Gastrocnemius medialis (tissue), 4 donors: ENCODE data around the gene ADGRL3. TPM values are rescaled to one million over a fixed set of nuclear protein-coding genes. Genes with fewer than 3 reads are reported as not detected.
"Not testable (repeated sequence)": the region's sequence is repeated elsewhere in the genome, so short reads cannot be mapped to it uniquely, and the experiment has no call there.

ENCODE experiments used
- ATAC-seq, 2 donors: fragments of 150-250 bp; one replicate each; pipeline ENCODE4 v1.9.1; 2016
- DNase-seq, 2 donors: peaks; one replicate each; pipeline ENCODE4 v3.0.0-alpha.2; 2019
- H3K27ac ChIP-seq, 4 donors: fragments of 200-600 bp; sonication (generic); 1 replicate in 1 of 4; 2 replicates in 3 of 4; pipeline ENCODE4 v1.5.1; 2016 to 2018; ENCODE audit warnings: mild to moderate bottlenecking in 2 of 4, moderate library complexity in 1 of 4
- H3K27me3 ChIP-seq, 3 donors: fragments of 200-600 bp; sonication (generic) in 2 of 3; 1 replicate in 1 of 3; 2 replicates in 2 of 3; pipeline versions ENCODE4 v1.5.1 to v1.6.0; 2016 to 2019; ENCODE audit warnings: mild to moderate bottlenecking in 1 of 3, moderate library complexity in 1 of 3
- H3K36me3 ChIP-seq, 2 donors: fragments of 200-600 bp; sonication (generic) in 1 of 2; one replicate each; pipeline ENCODE4 v1.5.1; 2017 to 2018
- H3K4me1 ChIP-seq, 2 donors: fragments of 200-600 bp; sonication (generic) in 1 of 2; one replicate each; pipeline ENCODE4 v1.5.1; 2016 to 2017; ENCODE audit warnings: mild to moderate bottlenecking in 2 of 2
- H3K4me3 ChIP-seq, 4 donors: fragments of 200-600 bp; sonication (generic) in 3 of 4; 1 replicate in 1 of 4; 2 replicates in 3 of 4; pipeline ENCODE4 v1.5.1; 2016 to 2019; ENCODE audit warnings: mild to moderate bottlenecking in 2 of 4
- H3K9me3 ChIP-seq, 3 donors: fragments of 200-600 bp; sonication (generic) in 2 of 3; 1 replicate in 1 of 3; 2 replicates in 2 of 3; pipeline ENCODE4 v1.5.1; 2016 to 2019
- POLR2A ChIP-seq, 2 donors: fragments of 450-650 bp; IDR thresholded peaks; one replicate each; pipeline ENCODE4 v1.6.1; 2017; ENCODE audit warnings: antibody characterized with exemption in 2 of 2, mild to moderate bottlenecking in 2 of 2, moderate library complexity in 2 of 2
- in situ Hi-C, 4 donors: fragments of 200-750 bp; cut with MboI; loops; one replicate each; pipeline versions ENCODE4 v1.15.0 to v1.8.0; 2017; ENCODE audit warnings: low sequenced_read_pairs in 4 of 4
- intact Hi-C: fragments of 100-400 bp; cut with DNase I; formaldehyde crosslinking; loops from one replicate; pipeline ENCODE4 v1.15.1; 2023; ENCODE audit warnings: low total_unique reads
- total RNA-seq, 4 donors: library from RNA; depleted of rRNA; stranded (reverse); fragments of >200 nt; gene quantifications; one replicate each; pipeline versions ENCODE4 v1.1.0 to v1.2.3, GENCODE V29; 2016
- TF ChIP-seq, protein P1 (sequence below), 5 experiments: fragments of 450-650 bp in 3 of 5; fragments of 200-600 bp in 2 of 5; sonication (generic) in 2 of 5; IDR thresholded peaks in 4 of 5; conservative IDR thresholded peaks in 1 of 5; 1 replicate in 4 of 5; 2 replicates in 1 of 5; pipeline ENCODE4 v1.5.1; 2016 to 2019; ENCODE audit warnings: antibody characterized with exemption in 5 of 5, mild to moderate bottlenecking in 3 of 5, moderate library complexity in 3 of 5

ADGRL3 gene
- total RNA-seq, 4 donors from 2014 or later, result 0.69 to 2.2 (median 1.1) TPM

DNA sequence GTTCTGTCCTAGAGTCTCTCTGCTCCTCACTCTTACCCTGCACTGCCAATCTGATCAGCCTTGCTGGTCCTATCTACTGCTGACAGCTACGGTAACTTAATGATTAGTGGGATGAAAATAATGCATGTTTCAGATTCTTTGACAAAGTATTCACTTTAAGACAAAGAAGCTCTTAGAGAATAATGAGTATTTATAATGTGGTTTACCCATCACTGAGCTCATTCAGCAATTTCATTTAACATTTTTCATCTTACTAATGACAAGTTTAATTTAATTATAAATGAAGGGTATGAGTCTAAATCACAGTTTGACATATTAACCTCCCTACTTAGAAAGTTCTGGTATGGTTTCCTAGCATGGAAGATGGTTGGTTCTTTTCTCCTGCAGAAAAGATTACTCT lies 428.2 kb downstream of the ADGRL3 start:
- TF ChIP-seq, protein P1, sequence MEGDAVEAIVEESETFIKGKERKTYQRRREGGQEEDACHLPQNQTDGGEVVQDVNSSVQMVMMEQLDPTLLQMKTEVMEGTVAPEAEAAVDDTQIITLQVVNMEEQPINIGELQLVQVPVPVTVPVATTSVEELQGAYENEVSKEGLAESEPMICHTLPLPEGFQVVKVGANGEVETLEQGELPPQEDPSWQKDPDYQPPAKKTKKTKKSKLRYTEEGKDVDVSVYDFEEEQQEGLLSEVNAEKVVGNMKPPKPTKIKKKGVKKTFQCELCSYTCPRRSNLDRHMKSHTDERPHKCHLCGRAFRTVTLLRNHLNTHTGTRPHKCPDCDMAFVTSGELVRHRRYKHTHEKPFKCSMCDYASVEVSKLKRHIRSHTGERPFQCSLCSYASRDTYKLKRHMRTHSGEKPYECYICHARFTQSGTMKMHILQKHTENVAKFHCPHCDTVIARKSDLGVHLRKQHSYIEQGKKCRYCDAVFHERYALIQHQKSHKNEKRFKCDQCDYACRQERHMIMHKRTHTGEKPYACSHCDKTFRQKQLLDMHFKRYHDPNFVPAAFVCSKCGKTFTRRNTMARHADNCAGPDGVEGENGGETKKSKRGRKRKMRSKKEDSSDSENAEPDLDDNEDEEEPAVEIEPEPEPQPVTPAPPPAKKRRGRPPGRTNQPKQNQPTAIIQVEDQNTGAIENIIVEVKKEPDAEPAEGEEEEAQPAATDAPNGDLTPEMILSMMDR (IDR thresholded peaks at IDR 0.05 in 4 of 5, conservative IDR thresholded peaks at IDR 0.05 in 1 of 5), result no peak
- no peak for TF ChIP-seq POLR2A (IDR thresholded peaks at IDR 0.05)
- Histone ChIP-seq H3K4me3 (no peak overlapping the region), H3K27me3 (no peaks in the 10 kb centered on the region), H3K27ac (no peak overlapping the region), H3K36me3 (no peaks in the 10 kb centered on the region), H3K4me1 (no peaks in the 10 kb centered on the region), H3K9me3 (no peaks in the 10 kb centered on the region)
- ATAC-seq (no peak), DNase-seq (no peak)
- in situ Hi-C loops, result no loop called here
- intact Hi-C loops, result no loop called here

DNA sequence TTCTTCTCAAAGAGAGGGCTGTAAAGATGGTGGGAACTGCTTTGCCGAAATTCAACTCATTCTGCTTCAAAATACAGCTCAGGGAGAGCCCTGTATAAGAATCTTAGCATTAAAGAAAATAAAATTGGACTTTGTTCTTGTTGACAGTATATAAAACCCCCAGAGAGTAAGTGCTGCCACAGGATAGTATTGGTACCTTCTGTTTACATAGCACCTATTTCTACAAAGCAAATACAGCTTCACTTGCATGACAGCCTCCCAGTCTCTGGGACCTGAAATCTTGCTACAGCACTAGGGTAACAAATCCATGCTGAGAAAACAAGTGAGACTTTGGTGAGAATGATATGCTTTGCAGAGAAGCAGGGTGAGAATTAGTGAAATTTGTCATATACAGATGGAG lies 428.6 kb downstream of the ADGRL3 start:
- in situ Hi-C loops, result no loop called here
- no peak overlapping the region for H3K27ac ChIP-seq
- H3K9me3 ChIP-seq, result no peaks in the 10 kb centered on the region
- no peaks in the 10 kb centered on the region for H3K36me3 ChIP-seq
- DNase-seq, result no peak
- H3K4me1 ChIP-seq, result no peaks in the 10 kb centered on the region
- H3K27me3 ChIP-seq, result no peaks in the 10 kb centered on the region
- ATAC-seq, result no peak
- no peak overlapping the region for H3K4me3 ChIP-seq
- intact Hi-C loops, result no loop called here
- TF ChIP-seq POLR2A (IDR thresholded peaks at IDR 0.05), result no peak
- TF ChIP-seq, protein P1 (IDR thresholded peaks at IDR 0.05 in 4 of 5, conservative IDR thresholded peaks at IDR 0.05 in 1 of 5), result no peak

DNA sequence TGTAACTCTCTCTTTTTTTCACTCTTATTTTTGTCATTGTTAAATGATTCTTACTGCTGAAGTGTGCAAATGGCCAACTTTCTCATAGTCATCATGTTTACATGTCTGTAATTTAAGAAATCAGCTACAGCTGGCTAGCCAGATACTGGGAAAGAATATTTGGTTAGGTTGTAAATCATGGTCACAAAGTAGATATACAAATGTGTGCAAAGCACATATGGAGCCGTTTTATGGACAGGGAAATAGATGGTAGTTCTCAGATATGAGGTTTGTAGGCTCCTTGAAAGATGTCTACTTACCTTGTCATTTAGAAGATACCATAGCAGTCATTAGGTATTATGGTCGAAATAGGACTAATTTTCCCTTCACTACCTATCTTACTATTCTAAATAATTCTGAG lies 430.4 kb downstream of the ADGRL3 start:
- TF ChIP-seq, protein P1 (IDR thresholded peaks at IDR 0.05 in 4 of 5, conservative IDR thresholded peaks at IDR 0.05 in 1 of 5), result no peak
- no peak overlapping the region for H3K4me3 ChIP-seq
- DNase-seq (no peak), ATAC-seq (no peak)
- H3K4me1 ChIP-seq, result no peaks in the 10 kb centered on the region
- intact Hi-C loops, result no loop called here
- no peaks in the 10 kb centered on the region for H3K27me3 ChIP-seq
- no peaks in the 10 kb centered on the region for H3K9me3 ChIP-seq
- no peak overlapping the region for H3K27ac ChIP-seq
- H3K36me3 ChIP-seq, result no peaks in the 10 kb centered on the region
- in situ Hi-C loops, result no loop called here

DNA sequence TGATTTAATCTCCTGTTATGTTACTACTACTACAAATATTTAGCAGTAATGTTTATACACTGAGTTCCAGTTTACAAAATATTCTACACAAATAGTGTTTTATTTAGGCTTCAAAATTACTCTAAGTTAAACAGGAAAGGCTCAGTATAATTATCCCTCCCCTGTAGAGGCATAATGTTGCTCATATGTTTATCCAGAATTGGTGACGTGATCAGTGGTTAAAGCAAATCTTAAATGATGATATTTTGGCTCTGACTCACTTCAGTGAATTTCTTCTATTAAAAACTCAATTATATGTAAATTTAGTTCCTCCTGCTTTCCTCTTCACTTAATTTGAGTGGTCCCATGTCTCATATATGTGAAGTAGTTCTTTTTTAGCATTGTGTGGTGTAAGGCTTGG lies 438.5 kb downstream of the ADGRL3 start:
- H3K4me1 ChIP-seq, result no peaks in the 10 kb centered on the region
- no peaks in the 10 kb centered on the region for H3K27me3 ChIP-seq
- ATAC-seq, result no peak
- H3K27ac ChIP-seq, result no peak overlapping the region
- no peaks in the 10 kb centered on the region for H3K9me3 ChIP-seq
- in situ Hi-C loops, result no loop called here
- no peak for DNase-seq
- intact Hi-C loops, result no loop called here
- H3K36me3 ChIP-seq, result no peaks in the 10 kb centered on the region
- TF ChIP-seq, protein P1 (IDR thresholded peaks at IDR 0.05 in 4 of 5, conservative IDR thresholded peaks at IDR 0.05 in 1 of 5), result no peak
- TF ChIP-seq POLR2A (IDR thresholded peaks at IDR 0.05), result no peak
- H3K4me3 ChIP-seq, result no peak overlapping the region

DNA sequence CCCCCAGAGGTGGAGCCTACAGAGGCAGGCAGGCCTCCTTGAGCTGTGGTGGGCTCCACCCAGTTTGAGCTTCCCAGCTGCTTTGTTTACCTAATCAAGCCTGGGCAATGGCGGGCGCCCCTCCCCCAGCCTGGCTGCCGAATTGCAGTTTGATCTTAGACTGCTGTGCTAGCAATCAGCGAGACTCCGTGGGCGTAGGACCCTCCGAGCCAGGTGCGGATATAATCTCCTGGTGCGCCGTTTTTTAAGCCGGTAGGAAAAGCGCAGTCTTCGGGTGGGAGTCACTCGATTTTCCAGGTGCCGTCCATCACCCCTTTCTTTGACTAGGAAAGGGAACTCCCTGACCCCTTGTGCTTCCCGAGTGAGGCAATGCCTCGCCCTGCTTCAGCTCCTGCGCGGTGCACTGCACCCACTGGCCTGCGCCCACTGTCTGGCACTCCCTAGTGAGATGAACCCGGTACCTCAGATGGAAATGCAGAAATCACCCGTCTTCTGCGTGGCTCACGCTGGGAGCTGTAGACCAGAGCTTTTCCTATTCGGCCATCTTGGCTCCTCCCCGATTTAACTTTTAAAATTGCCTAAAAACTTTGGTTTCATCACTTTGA lies 446.7 kb downstream of the ADGRL3 start:
- intact Hi-C loops, H3K4me1 ChIP-seq, H3K9me3 ChIP-seq, DNase-seq, in situ Hi-C loops, H3K36me3 ChIP-seq, H3K27ac ChIP-seq, H3K4me3 ChIP-seq, H3K27me3 ChIP-seq, ATAC-seq: not testable (repeated sequence)
